Activated CD8-positive, alpha-beta T cell treated with anti-CD3 and anti-CD28 coated beads for 36 hours (primary cell): ENCODE data around the gene ADIPOR2. TPM values are rescaled to one million over a fixed set of nuclear protein-coding genes. Genes with fewer than 3 reads are reported as not detected.

ENCODE experiments used
- ATAC-seq: fragments of 200-7000 bp; cut with Tn5 transposase; one replicate; pipeline ENCODE4 v1.10.0; 2021; ENCODE audit warnings: mild to moderate bottlenecking, moderate library complexity
- CTCF ChIA-PET: fragments of 350-600 bp; sonication (Branson Sonifier 250); formaldehyde crosslinking; loops from one replicate; lab custom pipeline; 2021; ENCODE audit warnings: antibody characterized with exemption; lab: Charles Lee
- POLR2A ChIA-PET: fragments of 350-600 bp; sonication (Branson Sonifier 250); formaldehyde crosslinking; loops from one replicate; lab custom pipeline; 2021; ENCODE audit warnings: antibody characterized with exemption; lab: Charles Lee
- DNase-seq: peaks from one replicate; pipeline ENCODE4 v3.0.0-alpha.2; 2020
- H3K27ac Mint-ChIP-seq: one replicate; pipeline ENCODE4 v1.8.0; 2021; ENCODE audit warnings: mild to moderate bottlenecking, mixed read lengths
- H3K27me3 Mint-ChIP-seq: one replicate; pipeline ENCODE4 v1.8.0; 2021; ENCODE audit warnings: mixed read lengths
- H3K36me3 Mint-ChIP-seq: one replicate; pipeline ENCODE4 v1.8.0; 2021; ENCODE audit warnings: low read depth, mixed read lengths
- H3K4me1 Mint-ChIP-seq: one replicate; pipeline ENCODE4 v1.8.0; 2021; ENCODE audit warnings: low read depth, mixed read lengths
- H3K4me3 Mint-ChIP-seq: one replicate; pipeline ENCODE4 v1.8.0; 2021; ENCODE audit warnings: mild to moderate bottlenecking, moderate library complexity, mixed read lengths
- H3K9me3 Mint-ChIP-seq: one replicate; pipeline ENCODE4 v1.8.0; 2021; ENCODE audit warnings: mixed read lengths
- intact Hi-C: fragments of 100-400 bp; cut with micrococcal nuclease; formaldehyde crosslinking; loops from one replicate; pipeline ENCODE4 v1.10.0; 2022
- total RNA-seq, 2 experiments: library from RNA; stranded (reverse); gene quantifications; one replicate each; pipeline ENCODE4 v1.2.3, GENCODE V29; 2021
- TF ChIP-seq, protein P1 (sequence below): fragments of 200-600 bp; IDR thresholded peaks from one replicate; pipeline ENCODE4 v1.8.0; 2022; ENCODE audit warnings: antibody characterized with exemption, mild to moderate bottlenecking

The ADIPOR2 gene
- total RNA-seq, 2 experiments from 2014 or later: 48.3 to 49.9 TPM

DNA sequence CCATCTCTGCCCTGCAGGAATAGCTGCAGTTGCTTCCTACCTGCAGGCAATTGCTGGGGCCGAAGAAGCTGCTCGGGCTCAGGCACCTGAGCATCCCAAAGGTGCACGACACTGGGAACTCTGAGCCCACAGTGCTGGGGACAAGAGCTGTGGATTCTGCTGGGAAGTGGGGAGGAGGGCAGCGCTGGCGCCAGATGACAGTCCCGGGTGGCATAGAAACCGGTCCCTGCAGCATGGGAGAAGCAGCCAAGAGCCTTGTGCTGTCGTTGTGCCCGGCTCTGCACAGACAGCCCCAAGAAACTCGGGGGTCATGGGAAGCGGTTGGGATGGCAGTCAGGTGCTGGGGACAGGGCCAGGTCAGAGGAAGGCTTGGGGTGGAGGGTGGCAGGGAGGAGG, 130.0 kb downstream of the ADIPOR2 start:
- Mint-ChIP-seq H3K4me3 (no peak overlapping the region), H3K27me3 (peaks cover 14% of the 10 kb centered on the region), H3K27ac (no peak overlapping the region), H3K36me3 (no peaks in the 10 kb centered on the region), H3K9me3 (no peaks in the 10 kb centered on the region), H3K4me1 (no peaks in the 10 kb centered on the region)
- ChIA-PET CTCF (no interaction called here), POLR2A (interaction anchor here (1.0 kb wide), 1 partner anchor 100 kb away, joined by 3 read pairs; no protein-coding TSS in a partner anchor)
- intact Hi-C loops: no loop called here
- no peak for DNase-seq
- TF ChIP-seq, protein P1, sequence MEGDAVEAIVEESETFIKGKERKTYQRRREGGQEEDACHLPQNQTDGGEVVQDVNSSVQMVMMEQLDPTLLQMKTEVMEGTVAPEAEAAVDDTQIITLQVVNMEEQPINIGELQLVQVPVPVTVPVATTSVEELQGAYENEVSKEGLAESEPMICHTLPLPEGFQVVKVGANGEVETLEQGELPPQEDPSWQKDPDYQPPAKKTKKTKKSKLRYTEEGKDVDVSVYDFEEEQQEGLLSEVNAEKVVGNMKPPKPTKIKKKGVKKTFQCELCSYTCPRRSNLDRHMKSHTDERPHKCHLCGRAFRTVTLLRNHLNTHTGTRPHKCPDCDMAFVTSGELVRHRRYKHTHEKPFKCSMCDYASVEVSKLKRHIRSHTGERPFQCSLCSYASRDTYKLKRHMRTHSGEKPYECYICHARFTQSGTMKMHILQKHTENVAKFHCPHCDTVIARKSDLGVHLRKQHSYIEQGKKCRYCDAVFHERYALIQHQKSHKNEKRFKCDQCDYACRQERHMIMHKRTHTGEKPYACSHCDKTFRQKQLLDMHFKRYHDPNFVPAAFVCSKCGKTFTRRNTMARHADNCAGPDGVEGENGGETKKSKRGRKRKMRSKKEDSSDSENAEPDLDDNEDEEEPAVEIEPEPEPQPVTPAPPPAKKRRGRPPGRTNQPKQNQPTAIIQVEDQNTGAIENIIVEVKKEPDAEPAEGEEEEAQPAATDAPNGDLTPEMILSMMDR: no peak
- ATAC-seq: no peak

DNA sequence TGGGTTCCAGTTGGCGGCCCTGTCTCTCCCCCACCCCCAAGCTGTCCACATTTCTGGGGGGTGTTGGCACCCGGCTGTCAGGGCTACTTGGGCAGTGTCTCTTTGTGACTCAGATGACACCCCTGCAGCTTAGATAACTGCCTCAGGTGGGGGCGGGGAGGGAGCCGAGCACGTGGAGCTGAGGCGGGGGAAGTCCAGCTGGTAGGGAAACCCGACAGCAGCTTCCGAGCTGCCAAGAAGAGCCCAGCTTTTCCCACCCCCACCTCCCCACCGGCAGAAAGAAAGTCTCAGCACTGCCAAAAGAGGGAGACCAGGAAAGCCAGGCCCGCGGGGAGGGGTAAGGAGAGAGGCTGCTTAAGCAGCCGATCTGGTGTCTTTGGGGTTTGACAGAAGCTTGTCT, 130.9 kb downstream of the ADIPOR2 start:
- Mint-ChIP-seq H3K36me3 (no peaks in the 10 kb centered on the region), H3K4me3 (no peak overlapping the region), H3K4me1 (no peaks in the 10 kb centered on the region), H3K27me3 (peaks cover 14% of the 10 kb centered on the region), H3K27ac (no peak overlapping the region), H3K9me3 (no peaks in the 10 kb centered on the region)
- ATAC-seq (no peak), DNase-seq (no peak)
- intact Hi-C loops: no loop called here
- TF ChIP-seq, protein P1: no peak
- POLR2A ChIA-PET: interaction anchor here (1.0 kb wide), 1 partner anchor 99 kb away, joined by 3 read pairs; no protein-coding TSS in a partner anchor
- CTCF ChIA-PET: interaction anchor here (1.2 kb wide), 1 partner anchor 118 kb away, joined by 5 read pairs; no protein-coding TSS in a partner anchor

DNA sequence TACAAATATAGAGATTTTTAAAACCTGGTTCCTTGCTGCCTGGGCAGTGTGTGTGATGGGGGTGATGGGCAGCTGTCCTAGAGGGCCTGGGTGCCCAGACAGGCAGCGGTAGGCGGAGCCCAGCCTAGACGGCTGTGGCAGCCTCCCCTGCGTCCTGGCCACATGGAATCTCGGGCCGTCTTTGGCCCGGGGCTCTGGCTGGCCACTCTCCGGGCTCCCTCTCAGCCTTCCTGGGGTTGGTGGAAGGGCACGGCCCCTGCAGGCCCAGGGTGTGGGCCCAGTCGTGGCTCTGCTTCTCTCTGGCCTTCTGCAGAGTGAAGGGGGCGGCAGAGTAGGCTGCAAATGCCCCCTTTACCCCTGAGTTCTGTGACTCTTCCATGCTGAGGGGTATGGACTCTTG, 131.8 kb downstream of the ADIPOR2 start:
- Mint-ChIP-seq H3K27me3 (peaks cover 14% of the 10 kb centered on the region), H3K4me1 (no peaks in the 10 kb centered on the region), H3K27ac (no peak overlapping the region), H3K4me3 (no peak overlapping the region), H3K9me3 (no peaks in the 10 kb centered on the region), H3K36me3 (no peaks in the 10 kb centered on the region)
- TF ChIP-seq, protein P1: no peak
- DNase-seq (no peak), ATAC-seq (no peak)
- intact Hi-C loops: no loop called here
- ChIA-PET CTCF (interaction anchor here (2.5 kb wide), 1 partner anchor 117 kb away, joined by 8 read pairs; no protein-coding TSS in a partner anchor), POLR2A (no interaction called here)

DNA sequence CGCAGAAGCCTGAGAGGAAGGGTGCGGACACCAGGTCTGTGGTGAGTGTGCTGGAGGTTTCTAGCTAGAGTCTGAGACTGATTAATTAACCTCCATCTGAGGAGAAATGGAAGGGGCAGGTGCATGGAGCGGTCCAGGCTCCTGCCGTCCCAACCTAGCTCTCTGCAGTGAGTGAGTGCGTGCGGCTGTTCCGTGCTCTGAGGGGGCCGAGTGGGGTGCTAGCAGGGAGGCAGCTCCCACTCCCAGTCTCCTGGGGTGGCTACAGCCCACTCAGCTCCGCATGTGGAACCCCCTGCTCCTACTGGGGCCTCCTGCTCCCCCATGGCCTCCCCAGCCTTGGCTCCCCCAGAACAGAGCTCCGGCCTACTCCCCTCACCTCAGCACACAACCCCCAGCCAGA, 132.4 kb downstream of the ADIPOR2 start:
- H3K4me3 Mint-ChIP-seq: no peak overlapping the region
- CTCF ChIA-PET: interaction anchor here (2.5 kb wide), 1 partner anchor 117 kb away, joined by 8 read pairs; no protein-coding TSS in a partner anchor

More for the DNA sequence above, 132.4 kb downstream of the ADIPOR2 start:
- H3K4me1 Mint-ChIP-seq: no peaks in the 10 kb centered on the region
- DNase-seq: no peak
- peaks cover 14% of the 10 kb centered on the region for H3K27me3 Mint-ChIP-seq
- H3K36me3 Mint-ChIP-seq: no peaks in the 10 kb centered on the region
- POLR2A ChIA-PET: no interaction called here
- H3K9me3 Mint-ChIP-seq: no peaks in the 10 kb centered on the region
- intact Hi-C loops: no loop called here
- no peak overlapping the region for H3K27ac Mint-ChIP-seq
- ATAC-seq: no peak
- TF ChIP-seq, protein P1: no peak
